Left ventricle myocardium inferior (tissue), 1 donor: ENCODE data around the gene ITGB3BP. TPM values are rescaled to one million over a fixed set of nuclear protein-coding genes. Genes with fewer than 3 reads are reported as not detected.
A peak's percentile ranks its signal among the peaks of the same experiment; 100 is the strongest.

Experiments used
- DNase-seq: peaks from one replicate; pipeline ENCODE4 v3.0.0-alpha.2; 2020
- H3K27ac ChIP-seq: fragments of 200-600 bp; replicated peaks from 2 replicates; pipeline ENCODE4 v1.8.0; 2021
- H3K27me3 ChIP-seq: fragments of 200-600 bp; 2 replicates; pipeline ENCODE4 v1.8.0; 2021; ENCODE audit warnings: low read depth
- H3K36me3 ChIP-seq: fragments of 200-600 bp; 2 replicates; pipeline ENCODE4 v1.8.0; 2021
- H3K4me1 ChIP-seq: fragments of 200-600 bp; 2 replicates; pipeline ENCODE4 v1.8.0; 2021
- H3K4me3 ChIP-seq: fragments of 200-600 bp; 2 replicates; pipeline ENCODE4 v1.8.0; 2021; ENCODE audit warnings: mild to moderate bottlenecking, moderate library complexity
- H3K9me3 ChIP-seq: fragments of 200-600 bp; replicated peaks from 2 replicates; pipeline ENCODE4 v1.8.0; 2021
- intact Hi-C: fragments of 100-400 bp; cut with micrococcal nuclease; formaldehyde crosslinking; loops from one replicate; pipeline ENCODE4 v1.11.0; 2022
- total RNA-seq: library from RNA; stranded (reverse); fragmentation: NEBNext Ultra II Directional; extraction: Animal tissue kit (Norgen Biotek cat#: 25700); gene quantifications from one replicate; pipeline ENCODE4 v1.2.1, GENCODE V29; 2021
- TF ChIP-seq, protein P1 (sequence below): fragments of 200-600 bp; IDR thresholded peaks from 2 replicates; pipeline ENCODE4 v1.8.0; 2021; ENCODE audit warnings: antibody characterized with exemption, mild to moderate bottlenecking, borderline replicate concordance
- donor health status: DM: no; HTN: yes; CAD: no; lungs with severe emphysema.

The ITGB3BP gene
- total RNA-seq, 1 donor from 2014 or later = 10.9 TPM

DNA sequence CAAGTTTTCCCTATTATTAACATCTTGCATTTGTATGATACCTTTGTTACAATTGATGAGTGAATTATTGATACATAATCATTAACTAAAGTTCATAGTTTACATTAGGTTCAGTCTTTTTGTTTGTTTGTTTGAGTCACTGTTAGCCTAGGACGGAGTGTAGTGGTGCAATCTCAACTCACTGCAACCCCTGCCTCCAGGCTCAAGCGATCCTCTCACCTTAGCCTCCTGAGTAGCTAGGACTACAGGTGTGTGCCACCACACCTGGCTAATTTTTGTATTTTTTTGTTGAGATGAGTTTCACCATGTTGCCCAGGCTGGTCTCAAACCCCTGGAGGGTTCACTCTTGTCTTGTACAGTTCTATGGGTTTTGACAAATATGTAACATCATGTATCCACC lies 36.3 kb upstream of the ITGB3BP start:
- H3K36me3 ChIP-seq = no peaks in the 10 kb centered on the region
- intact Hi-C loops = no loop called here
- TF ChIP-seq, protein P1, sequence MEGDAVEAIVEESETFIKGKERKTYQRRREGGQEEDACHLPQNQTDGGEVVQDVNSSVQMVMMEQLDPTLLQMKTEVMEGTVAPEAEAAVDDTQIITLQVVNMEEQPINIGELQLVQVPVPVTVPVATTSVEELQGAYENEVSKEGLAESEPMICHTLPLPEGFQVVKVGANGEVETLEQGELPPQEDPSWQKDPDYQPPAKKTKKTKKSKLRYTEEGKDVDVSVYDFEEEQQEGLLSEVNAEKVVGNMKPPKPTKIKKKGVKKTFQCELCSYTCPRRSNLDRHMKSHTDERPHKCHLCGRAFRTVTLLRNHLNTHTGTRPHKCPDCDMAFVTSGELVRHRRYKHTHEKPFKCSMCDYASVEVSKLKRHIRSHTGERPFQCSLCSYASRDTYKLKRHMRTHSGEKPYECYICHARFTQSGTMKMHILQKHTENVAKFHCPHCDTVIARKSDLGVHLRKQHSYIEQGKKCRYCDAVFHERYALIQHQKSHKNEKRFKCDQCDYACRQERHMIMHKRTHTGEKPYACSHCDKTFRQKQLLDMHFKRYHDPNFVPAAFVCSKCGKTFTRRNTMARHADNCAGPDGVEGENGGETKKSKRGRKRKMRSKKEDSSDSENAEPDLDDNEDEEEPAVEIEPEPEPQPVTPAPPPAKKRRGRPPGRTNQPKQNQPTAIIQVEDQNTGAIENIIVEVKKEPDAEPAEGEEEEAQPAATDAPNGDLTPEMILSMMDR = no peak
- H3K27ac ChIP-seq = no peak overlapping the region
- H3K4me1 ChIP-seq = no peaks in the 10 kb centered on the region
- no peaks in the 10 kb centered on the region for H3K9me3 ChIP-seq
- H3K27me3 ChIP-seq = no peaks in the 10 kb centered on the region
- DNase-seq = no peak
- no peak overlapping the region for H3K4me3 ChIP-seq

DNA sequence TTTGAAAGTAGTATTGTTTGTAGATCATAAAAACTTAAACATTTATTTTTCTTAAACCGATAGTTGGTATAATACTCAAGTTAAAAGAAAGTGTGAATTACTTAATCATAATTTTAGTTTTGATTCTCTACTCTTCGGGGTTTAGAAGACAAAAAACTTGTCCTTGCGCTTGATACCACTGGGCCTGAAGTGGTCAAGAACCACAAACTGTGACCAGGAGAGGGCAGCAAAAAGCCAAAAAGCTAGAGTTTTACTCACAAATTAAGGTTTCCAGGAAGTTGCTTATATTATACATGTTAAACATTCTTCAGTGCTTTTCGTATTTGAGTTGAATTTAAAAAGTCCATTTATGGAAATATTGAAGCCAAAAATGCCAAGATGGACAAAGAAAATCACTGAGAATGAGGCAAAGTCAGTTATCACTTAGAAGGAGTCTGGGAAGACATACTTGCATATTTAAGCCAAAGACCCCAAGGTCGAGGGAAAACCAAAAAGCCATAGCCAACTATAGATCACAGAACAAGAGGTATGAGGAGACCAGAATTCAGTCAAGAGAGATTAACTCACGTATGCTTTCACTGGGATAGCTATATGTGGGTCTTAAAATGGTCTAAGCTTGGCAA lies 34.5 kb upstream of the ITGB3BP start:
- TF ChIP-seq, protein P1 = peak; percentile 59
- Histone ChIP-seq H3K27me3 (no peaks in the 10 kb centered on the region), H3K4me3 (no peak overlapping the region), H3K36me3 (peaks cover 15% of the 10 kb centered on the region), H3K4me1 (no peaks in the 10 kb centered on the region), H3K27ac (no peak overlapping the region), H3K9me3 (no peaks in the 10 kb centered on the region)
- intact Hi-C loops = no loop called here
- DNase-seq = no peak

DNA sequence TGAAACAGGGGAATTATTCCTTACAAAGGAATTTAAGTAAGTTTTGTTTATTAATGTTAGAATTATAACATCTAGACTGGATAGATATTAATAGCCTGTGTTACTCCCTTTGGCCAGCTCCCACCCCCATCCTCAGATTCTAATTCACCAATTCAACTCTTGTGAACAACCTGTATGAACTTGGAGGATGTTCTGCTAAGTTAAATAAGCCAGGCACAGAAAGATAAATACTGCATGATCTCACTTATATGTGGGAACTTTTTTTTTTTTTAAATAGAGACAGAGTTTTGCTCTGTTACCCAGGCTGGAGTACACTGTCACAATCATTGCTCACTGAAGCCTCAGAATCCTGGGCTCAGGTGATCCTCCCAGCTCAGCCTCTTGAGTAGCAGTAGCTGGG lies 32.5 kb upstream of the ITGB3BP start:
- TF ChIP-seq, protein P1 = no peak
- DNase-seq = no peak
- no peaks in the 10 kb centered on the region for H3K27me3 ChIP-seq
- H3K36me3 ChIP-seq = peaks cover 24% of the 10 kb centered on the region
- H3K4me1 ChIP-seq = no peaks in the 10 kb centered on the region
- H3K4me3 ChIP-seq = no peak overlapping the region
- H3K27ac ChIP-seq = no peak overlapping the region
- H3K9me3 ChIP-seq = no peaks in the 10 kb centered on the region
- intact Hi-C loops = no loop called here

DNA sequence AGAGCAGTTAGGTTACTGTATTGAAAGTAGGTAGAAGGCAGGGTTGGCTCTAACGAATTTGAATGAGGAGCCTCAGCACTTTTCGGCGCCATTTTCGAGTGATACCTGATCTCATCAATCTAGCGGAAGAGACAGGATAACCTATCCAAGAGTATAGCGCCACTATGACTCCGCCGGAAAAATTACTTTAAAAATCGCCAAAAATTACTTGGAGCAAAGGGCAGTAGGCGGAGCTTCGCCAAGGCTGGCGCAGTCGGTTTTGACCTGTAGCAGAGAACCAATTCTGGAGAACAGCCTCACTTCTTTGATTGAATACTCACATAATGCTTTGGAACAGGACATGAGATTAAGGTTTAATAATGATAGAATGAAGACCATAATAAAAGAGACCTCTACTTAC lies 25.9 kb upstream of the ITGB3BP start:
- TF ChIP-seq, protein P1 = no peak
- no peak overlapping the region for H3K27ac ChIP-seq

DNA sequence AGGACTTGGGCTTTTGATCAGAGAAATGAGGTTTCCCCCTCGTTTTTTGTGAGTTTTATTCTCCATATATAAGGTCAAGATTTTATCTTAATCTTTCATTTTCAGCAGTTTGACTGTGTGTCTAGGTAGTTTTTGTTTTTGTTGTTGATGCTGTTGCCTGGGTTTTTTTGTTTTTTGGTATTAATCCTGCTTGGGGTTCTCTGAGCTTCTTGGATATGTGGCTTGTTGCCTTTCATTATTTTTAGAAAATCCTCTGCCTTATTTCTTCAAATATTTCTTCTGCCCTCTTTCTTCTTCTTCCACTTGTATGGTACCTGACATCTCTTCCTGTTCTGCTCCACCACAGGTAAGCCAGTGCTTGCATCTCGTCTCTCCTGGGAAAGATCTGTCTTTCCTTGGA lies 25.3 kb upstream of the ITGB3BP start:
- TF ChIP-seq, protein P1 = no peak
- DNase-seq = no peak
- Histone ChIP-seq H3K4me1 (no peaks in the 10 kb centered on the region), H3K4me3 (no peak overlapping the region), H3K27me3 (no peaks in the 10 kb centered on the region), H3K27ac (no peak overlapping the region), H3K36me3 (peaks cover 52% of the 10 kb centered on the region), H3K9me3 (no peaks in the 10 kb centered on the region)
- intact Hi-C loops = no loop called here

More for the DNA sequence above, 25.9 kb upstream of the ITGB3BP start:
- no peaks in the 10 kb centered on the region for H3K27me3 ChIP-seq
- intact Hi-C loops = no loop called here
- DNase-seq = no peak
- H3K36me3 ChIP-seq = peaks cover 58% of the 10 kb centered on the region
- no peaks in the 10 kb centered on the region for H3K9me3 ChIP-seq
- H3K4me3 ChIP-seq = no peak overlapping the region
- no peaks in the 10 kb centered on the region for H3K4me1 ChIP-seq
